Measurements from ENCODE around the gene ADGRL1.

The ADGRL1 gene

DNA sequence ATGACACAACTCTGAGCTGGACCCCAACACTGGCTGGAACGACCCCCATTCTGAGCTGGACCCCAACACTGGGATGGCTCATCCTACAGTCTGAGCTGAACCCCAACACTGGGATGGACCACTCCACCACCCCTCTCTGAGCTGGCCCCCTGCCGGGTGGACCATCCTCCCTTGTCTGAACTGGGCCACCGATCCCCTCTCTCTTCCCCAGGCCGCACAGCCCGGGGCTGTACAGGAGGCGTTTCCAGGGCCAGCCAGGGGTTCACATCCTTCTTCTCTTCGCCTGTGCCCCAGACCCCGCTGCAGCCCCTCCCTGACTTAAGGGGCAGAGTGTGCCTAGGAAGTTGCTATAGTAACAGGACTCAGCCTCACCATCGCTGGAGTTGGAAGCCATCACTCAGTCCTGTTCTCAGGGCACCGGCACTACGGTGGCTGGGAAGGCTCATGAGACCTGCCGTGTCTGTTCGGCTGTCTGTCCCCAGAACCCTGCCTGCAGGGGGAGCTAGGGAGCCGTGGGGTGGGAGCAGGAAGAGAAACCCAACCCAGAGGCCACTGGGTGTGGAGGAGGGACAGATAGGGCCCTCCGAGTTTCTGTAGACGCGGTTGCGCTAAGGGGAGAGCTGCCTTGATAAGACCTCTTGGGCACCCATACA is 92.1 kb downstream of the ADGRL1 start:
- TF ChIP-seq, protein P1, sequence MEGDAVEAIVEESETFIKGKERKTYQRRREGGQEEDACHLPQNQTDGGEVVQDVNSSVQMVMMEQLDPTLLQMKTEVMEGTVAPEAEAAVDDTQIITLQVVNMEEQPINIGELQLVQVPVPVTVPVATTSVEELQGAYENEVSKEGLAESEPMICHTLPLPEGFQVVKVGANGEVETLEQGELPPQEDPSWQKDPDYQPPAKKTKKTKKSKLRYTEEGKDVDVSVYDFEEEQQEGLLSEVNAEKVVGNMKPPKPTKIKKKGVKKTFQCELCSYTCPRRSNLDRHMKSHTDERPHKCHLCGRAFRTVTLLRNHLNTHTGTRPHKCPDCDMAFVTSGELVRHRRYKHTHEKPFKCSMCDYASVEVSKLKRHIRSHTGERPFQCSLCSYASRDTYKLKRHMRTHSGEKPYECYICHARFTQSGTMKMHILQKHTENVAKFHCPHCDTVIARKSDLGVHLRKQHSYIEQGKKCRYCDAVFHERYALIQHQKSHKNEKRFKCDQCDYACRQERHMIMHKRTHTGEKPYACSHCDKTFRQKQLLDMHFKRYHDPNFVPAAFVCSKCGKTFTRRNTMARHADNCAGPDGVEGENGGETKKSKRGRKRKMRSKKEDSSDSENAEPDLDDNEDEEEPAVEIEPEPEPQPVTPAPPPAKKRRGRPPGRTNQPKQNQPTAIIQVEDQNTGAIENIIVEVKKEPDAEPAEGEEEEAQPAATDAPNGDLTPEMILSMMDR (IDR thresholded peaks at IDR 0.05; ENCODE audit: low read depth, low read length, missing control alignments): peak; percentile 8
- in situ Hi-C loops (cut with HindIII; ENCODE audit: low sequenced_read_pairs): no loop called here
- no peak for DNase-seq (ENCODE audit: low read depth)
- no peak overlapping the region for H3K4me3 ChIP-seq (ENCODE audit: low read depth, low read length)

GRCh38 chr19:14112809-14113385 is 93.1 kb downstream of the ADGRL1 start:
- no peak overlapping the region for H3K4me3 ChIP-seq (ENCODE audit: low read depth, low read length)
- DNase-seq (ENCODE audit: low read depth): no peak
- TF ChIP-seq, protein P1 (IDR thresholded peaks at IDR 0.05; ENCODE audit: low read depth, low read length, missing control alignments): no peak
- in situ Hi-C loops (cut with HindIII; ENCODE audit: low sequenced_read_pairs): no loop called here

DNA sequence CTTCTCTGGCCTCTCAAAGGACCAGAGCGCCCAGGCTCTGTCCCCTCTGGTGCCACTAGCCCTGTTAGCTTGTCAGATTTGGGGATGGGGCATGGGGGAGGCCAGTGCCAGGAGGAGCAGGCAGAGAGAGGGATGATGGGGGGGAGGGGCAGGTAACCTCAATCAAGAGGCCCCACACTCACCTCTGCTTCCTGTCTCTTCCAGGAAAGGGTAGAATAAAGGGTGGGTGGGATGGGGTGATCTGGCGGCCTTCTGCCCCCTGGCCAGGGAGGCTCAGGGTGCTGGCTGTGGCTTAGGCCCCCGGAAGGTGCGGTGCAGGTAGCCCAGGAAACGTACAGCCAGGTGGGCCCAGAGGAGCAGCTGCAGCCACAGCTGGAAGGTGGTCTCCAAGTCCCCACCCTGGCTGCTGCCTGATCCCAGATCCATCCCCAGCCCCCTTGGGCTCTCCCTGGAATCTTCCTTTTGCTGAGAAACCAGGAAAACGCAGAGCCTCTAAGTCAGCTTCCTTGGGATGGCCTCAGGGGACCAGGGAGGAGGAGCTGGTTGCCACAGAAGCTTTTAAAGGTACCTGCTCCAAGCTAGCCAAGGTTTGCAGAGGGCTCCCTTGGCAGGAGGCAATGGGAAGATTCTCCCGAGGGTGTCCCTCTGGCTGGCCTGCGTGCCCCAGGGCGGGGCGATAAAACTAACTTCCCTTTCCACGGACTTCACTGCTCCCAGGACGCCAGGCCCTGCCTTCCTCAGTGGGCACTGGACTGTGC is 93.7 kb downstream of the ADGRL1 start:
- DNase-seq (ENCODE audit: low read depth): no peak
- in situ Hi-C loops (cut with HindIII; ENCODE audit: low sequenced_read_pairs): no loop called here
- H3K4me3 ChIP-seq (ENCODE audit: low read depth, low read length): no peak overlapping the region
- TF ChIP-seq, protein P1 (IDR thresholded peaks at IDR 0.05; ENCODE audit: low read depth, low read length, missing control alignments): no peak

GRCh38 chr19:14111486-14111885 is 94.5 kb downstream of the ADGRL1 start:
- in situ Hi-C loops (cut with HindIII; ENCODE audit: low sequenced_read_pairs): no loop called here
- no peak overlapping the region for H3K4me3 ChIP-seq (ENCODE audit: low read depth, low read length)
- TF ChIP-seq, protein P1 (IDR thresholded peaks at IDR 0.05; ENCODE audit: low read depth, low read length, missing control alignments): no peak
- DNase-seq (ENCODE audit: low read depth): no peak

GRCh38 chr19:14110650-14111049 is 95.3 kb downstream of the ADGRL1 start:
- in situ Hi-C loops (cut with HindIII; ENCODE audit: low sequenced_read_pairs): no loop called here
- TF ChIP-seq, protein P1 (IDR thresholded peaks at IDR 0.05; ENCODE audit: low read depth, low read length, missing control alignments): no peak
- no peak for DNase-seq (ENCODE audit: low read depth)
- no peak overlapping the region for H3K4me3 ChIP-seq (ENCODE audit: low read depth, low read length)

DNA sequence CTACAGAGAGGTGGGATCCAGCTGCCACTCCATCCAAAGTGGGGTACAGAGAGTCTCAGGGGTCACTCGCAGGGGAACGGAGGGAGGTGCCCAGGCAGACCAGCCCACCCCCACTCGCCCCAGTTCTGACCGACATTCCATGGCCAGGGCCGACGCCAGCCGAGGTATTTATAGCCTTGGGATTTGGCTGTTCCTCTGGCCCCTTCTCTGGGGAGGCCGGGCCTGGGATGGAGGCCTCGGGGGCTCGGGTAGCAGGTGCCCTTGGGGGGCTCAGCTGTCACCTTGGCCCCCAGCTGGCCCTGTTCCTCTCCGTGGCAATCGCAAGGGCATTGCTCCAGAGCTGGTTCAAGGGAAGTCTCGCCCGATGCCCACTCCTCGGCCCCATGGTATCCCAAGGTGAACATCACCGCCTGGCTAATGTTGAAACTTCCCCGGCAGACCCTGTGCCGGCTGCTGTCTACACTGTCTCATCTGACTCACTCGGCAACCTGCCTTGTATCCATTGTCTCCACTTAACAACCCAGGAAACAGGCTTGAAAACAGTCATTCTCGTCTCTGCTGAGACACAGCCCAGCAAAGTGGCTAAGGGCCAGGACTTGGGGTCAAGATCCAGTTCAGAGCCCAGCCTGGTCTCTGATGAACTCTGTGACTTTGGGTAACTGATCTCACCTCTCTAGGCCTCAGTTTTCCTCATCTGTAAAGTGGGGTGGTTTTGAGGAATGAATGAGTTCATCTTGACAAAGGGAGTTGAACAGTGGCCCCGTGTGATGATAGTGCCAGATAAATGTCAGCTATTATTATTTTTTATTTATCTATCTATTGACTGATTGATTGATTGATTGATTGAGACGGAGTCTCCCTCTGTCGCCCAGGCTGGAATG is 98.1 kb downstream of the ADGRL1 start:
- TF ChIP-seq, protein P1 (IDR thresholded peaks at IDR 0.05; ENCODE audit: low read depth, low read length, missing control alignments): no peak
- DNase-seq (ENCODE audit: low read depth): no peak
- in situ Hi-C loops (cut with HindIII; ENCODE audit: low sequenced_read_pairs): no loop called here
- no peak overlapping the region for H3K4me3 ChIP-seq (ENCODE audit: low read depth, low read length)
